ENCODE measurements around the gene LCA5. TPM values are rescaled to one million over a fixed set of nuclear protein-coding genes. Genes with fewer than 3 reads are reported as not detected.

The LCA5 gene
- total RNA-seq, 4 donors from 2014 or later, result 5.2 to 11.5 (median 8.5) TPM

GRCh38 chr6:79441192-79441591, 96.0 kb downstream of the LCA5 start:
- Histone ChIP-seq H3K36me3 (no peaks in the 10 kb centered on the region), H3K9me3 (no peaks in the 10 kb centered on the region), H3K27me3 (no peaks in the 10 kb centered on the region), H3K4me1 (peaks cover 0 to 4% (median 0%) of the 10 kb centered on the region in 4 donors), H3K27ac (replicated peaks in 1 of 4) (no peak overlapping the region), H3K4me3 (no peak overlapping the region)
- intact Hi-C loops (cut with DNase I), result no loop called here
- TF ChIP-seq POLR2A (IDR thresholded peaks at IDR 0.05; ENCODE audit: low read depth), result no peak
- TF ChIP-seq EP300 (IDR thresholded peaks at IDR 0.05), result no peak
- TF ChIP-seq POLR2AphosphoS5 (IDR thresholded peaks at IDR 0.05), result no peak
- TF ChIP-seq CTCF (IDR thresholded peaks at IDR 0.05), result no peak
- no peak for DNase-seq (ENCODE audit: extremely low spot score)

- TF ChIP-seq POLR2A (IDR thresholded peaks at IDR 0.05; ENCODE audit: low read depth), result no peak
- no peak for TF ChIP-seq CTCF (IDR thresholded peaks at IDR 0.05)
- TF ChIP-seq EP300 (IDR thresholded peaks at IDR 0.05), result no peak
- no peak for TF ChIP-seq POLR2AphosphoS5 (IDR thresholded peaks at IDR 0.05)
- Histone ChIP-seq H3K4me1 (peaks cover 0 to 4% (median 0%) of the 10 kb centered on the region in 4 donors), H3K27ac (replicated peaks in 1 of 4) (no peak overlapping the region), H3K36me3 (no peaks in the 10 kb centered on the region), H3K4me3 (no peak overlapping the region), H3K27me3 (no peaks in the 10 kb centered on the region), H3K9me3 (no peaks in the 10 kb centered on the region)
- 60% methylated on average over 1 of the region's 1 CpG for WGBS
- intact Hi-C loops (cut with DNase I), result no loop called here
- no peak for DNase-seq (ENCODE audit: extremely low spot score)
Observed at GRCh38 chr6:79440598-79440997, 96.6 kb downstream of the LCA5 start.

GRCh38 chr6:79438030-79438429, 99.2 kb downstream of the LCA5 start:
- H3K9me3 ChIP-seq, result no peaks in the 10 kb centered on the region
- no peaks in the 10 kb centered on the region for H3K36me3 ChIP-seq
- intact Hi-C loops (cut with DNase I), result no loop called here
- WGBS, result 47% methylated on average over 2 of the region's 2 CpGs
- TF ChIP-seq POLR2A (IDR thresholded peaks at IDR 0.05; ENCODE audit: low read depth), result no peak
- no peak for TF ChIP-seq EP300 (IDR thresholded peaks at IDR 0.05)
- no peak for TF ChIP-seq CTCF (IDR thresholded peaks at IDR 0.05)
- no peak for TF ChIP-seq POLR2AphosphoS5 (IDR thresholded peaks at IDR 0.05)
- H3K4me1 ChIP-seq, result peaks cover 0 to 4% (median 0%) of the 10 kb centered on the region in 4 donors
- DNase-seq (ENCODE audit: extremely low spot score), result no peak
- H3K4me3 ChIP-seq, result no peak overlapping the region
- H3K27me3 ChIP-seq, result no peaks in the 10 kb centered on the region
- H3K27ac ChIP-seq (replicated peaks in 1 of 4), result no peak overlapping the region

GRCh38 chr6:79436241-79436640, 101.0 kb downstream of the LCA5 start:
- intact Hi-C loops (cut with DNase I), result no loop called here
- H3K4me3 ChIP-seq, result no peak overlapping the region
- peaks cover 0 to 4% (median 0%) of the 10 kb centered on the region in 4 donors for H3K4me1 ChIP-seq
- H3K27me3 ChIP-seq, result no peaks in the 10 kb centered on the region
- DNase-seq (ENCODE audit: extremely low spot score), result no peak
- H3K9me3 ChIP-seq, result no peaks in the 10 kb centered on the region
- H3K27ac ChIP-seq (replicated peaks in 1 of 4), result no peak overlapping the region
- H3K36me3 ChIP-seq, result no peaks in the 10 kb centered on the region
- TF ChIP-seq POLR2AphosphoS5 (IDR thresholded peaks at IDR 0.05), result no peak
- no peak for TF ChIP-seq EP300 (IDR thresholded peaks at IDR 0.05)
- no peak for TF ChIP-seq CTCF (IDR thresholded peaks at IDR 0.05)
- TF ChIP-seq POLR2A (IDR thresholded peaks at IDR 0.05; ENCODE audit: low read depth), result no peak
- 80% methylated on average over 2 of the region's 2 CpGs for WGBS

- H3K4me3 ChIP-seq, result no peak overlapping the region
- no peak for DNase-seq (ENCODE audit: extremely low spot score)
- intact Hi-C loops (cut with DNase I), result no loop called here
Observed at GRCh38 chr6:79435746-79436145, 101.5 kb downstream of the LCA5 start.

More at GRCh38 chr6:79435746-79436145, 101.5 kb downstream of the LCA5 start:
- no peaks in the 10 kb centered on the region for H3K27me3 ChIP-seq
- H3K36me3 ChIP-seq, result no peaks in the 10 kb centered on the region
- TF ChIP-seq POLR2A (IDR thresholded peaks at IDR 0.05; ENCODE audit: low read depth) (no peak), POLR2AphosphoS5 (IDR thresholded peaks at IDR 0.05) (no peak), EP300 (IDR thresholded peaks at IDR 0.05) (no peak), CTCF (IDR thresholded peaks at IDR 0.05) (no peak)
- peaks cover 0 to 4% (median 0%) of the 10 kb centered on the region in 4 donors for H3K4me1 ChIP-seq
- no peak overlapping the region for H3K27ac ChIP-seq (replicated peaks in 1 of 4)
- no peaks in the 10 kb centered on the region for H3K9me3 ChIP-seq
